Measurements from ENCODE around the gene STK24.

- TF ChIP-seq, protein P1, sequence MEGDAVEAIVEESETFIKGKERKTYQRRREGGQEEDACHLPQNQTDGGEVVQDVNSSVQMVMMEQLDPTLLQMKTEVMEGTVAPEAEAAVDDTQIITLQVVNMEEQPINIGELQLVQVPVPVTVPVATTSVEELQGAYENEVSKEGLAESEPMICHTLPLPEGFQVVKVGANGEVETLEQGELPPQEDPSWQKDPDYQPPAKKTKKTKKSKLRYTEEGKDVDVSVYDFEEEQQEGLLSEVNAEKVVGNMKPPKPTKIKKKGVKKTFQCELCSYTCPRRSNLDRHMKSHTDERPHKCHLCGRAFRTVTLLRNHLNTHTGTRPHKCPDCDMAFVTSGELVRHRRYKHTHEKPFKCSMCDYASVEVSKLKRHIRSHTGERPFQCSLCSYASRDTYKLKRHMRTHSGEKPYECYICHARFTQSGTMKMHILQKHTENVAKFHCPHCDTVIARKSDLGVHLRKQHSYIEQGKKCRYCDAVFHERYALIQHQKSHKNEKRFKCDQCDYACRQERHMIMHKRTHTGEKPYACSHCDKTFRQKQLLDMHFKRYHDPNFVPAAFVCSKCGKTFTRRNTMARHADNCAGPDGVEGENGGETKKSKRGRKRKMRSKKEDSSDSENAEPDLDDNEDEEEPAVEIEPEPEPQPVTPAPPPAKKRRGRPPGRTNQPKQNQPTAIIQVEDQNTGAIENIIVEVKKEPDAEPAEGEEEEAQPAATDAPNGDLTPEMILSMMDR (IDR thresholded peaks at IDR 0.05), result no peak
- no peak for TF ChIP-seq POLR2A (IDR thresholded peaks at IDR 0.05)
These were observed 534 bp downstream of the STK24 start for GRCh38 chr13:98576200-98576945.
